Mesodermal cell (in vitro differentiated cells): ENCODE measurements around the gene PSTPIP1.

Experiments used
- H3K27ac ChIP-seq: 2 replicates; pipeline ENCODE4 v1.7.0; 2013; ENCODE audit warnings: mild to moderate bottlenecking, low read depth, low read length, moderate library complexity; ENCODE audit not compliant: severe bottlenecking
- H3K36me3 ChIP-seq: 2 replicates; pipeline ENCODE4 v1.7.1; 2013; ENCODE audit warnings: mild to moderate bottlenecking, low read length, moderate library complexity; ENCODE audit not compliant: control insufficient read depth, insufficient read depth
- H3K4me1 ChIP-seq: one replicate; pipeline ENCODE4 v1.7.1; 2013; ENCODE audit warnings: mild to moderate bottlenecking, low read length; ENCODE audit not compliant: insufficient read depth, control insufficient read depth, poor library complexity, severe bottlenecking
- H3K4me3 ChIP-seq: 2 replicates; pipeline ENCODE4 v1.7.0; 2013; ENCODE audit warnings: low read length, control low read depth, mild to moderate bottlenecking; ENCODE audit not compliant: insufficient read depth, poor library complexity, severe bottlenecking; ENCODE audit errors: extremely low read depth
- H3K9me3 ChIP-seq: 2 replicates; pipeline ENCODE4 v1.7.1; 2013; ENCODE audit warnings: mild to moderate bottlenecking, low read length, moderate library complexity; ENCODE audit not compliant: control insufficient read depth
- WGBS, 2 experiments: methylation state at CpG; one replicate each; pipeline ENCODE4 v1.1.5; 2013; ENCODE audit warnings: missing lambda C conversion rate in 2 of 2; ENCODE audit not compliant: insufficient coverage in 2 of 2; 5-methylcytosine and 5-hydroxymethylcytosine counted together

The PSTPIP1 gene

DNA sequence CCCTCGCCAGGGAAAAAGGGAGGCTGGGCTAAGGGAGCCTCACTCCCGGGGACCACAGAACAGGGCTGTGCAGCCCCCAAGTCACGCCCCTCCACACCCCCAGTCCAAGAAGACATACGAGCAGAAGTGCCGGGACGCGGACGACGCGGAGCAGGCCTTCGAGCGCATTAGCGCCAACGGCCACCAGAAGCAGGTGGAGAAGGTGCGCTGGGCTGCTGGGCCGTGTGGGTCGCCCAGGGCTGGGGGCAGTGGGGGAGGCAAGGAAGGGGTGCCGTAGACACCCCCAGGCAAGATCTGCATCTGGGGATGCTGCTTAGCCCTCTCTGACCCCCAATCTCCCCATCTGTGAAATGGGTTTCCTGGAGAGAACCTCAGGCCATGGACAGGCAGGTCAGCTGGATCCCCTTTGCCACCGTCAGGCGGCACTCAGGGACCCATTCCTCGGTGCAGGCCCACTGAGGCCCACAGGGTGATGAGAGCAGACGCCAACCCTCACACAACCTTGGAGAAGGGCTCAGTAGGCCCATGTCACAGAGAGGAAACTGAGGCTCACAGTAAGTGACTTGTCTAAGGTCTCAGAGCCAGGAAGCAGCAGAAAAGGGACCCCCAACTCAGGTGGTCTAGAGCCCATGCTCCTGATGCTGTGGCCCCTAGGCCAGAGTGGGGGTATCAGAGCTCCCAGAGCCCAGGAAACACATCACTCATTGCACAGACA is 33.7 kb downstream of the PSTPIP1 start:
- H3K4me3 ChIP-seq, result no peak overlapping the region
- H3K36me3 ChIP-seq, result no peaks in the 10 kb centered on the region
- H3K27ac ChIP-seq, result no peak overlapping the region
- H3K4me1 ChIP-seq, result no peaks in the 10 kb centered on the region
- 94 to 95% methylated on average over 8 to 14 of the region's 22 CpGs for WGBS, 2 experiments
- H3K9me3 ChIP-seq, result no peaks in the 10 kb centered on the region

- H3K27ac ChIP-seq, result no peak overlapping the region
- H3K9me3 ChIP-seq, result no peaks in the 10 kb centered on the region
- no peak overlapping the region for H3K4me3 ChIP-seq
- H3K4me1 ChIP-seq, result no peaks in the 10 kb centered on the region
- H3K36me3 ChIP-seq, result no peaks in the 10 kb centered on the region
- 91 to 92% methylated on average over 19 to 21 of the region's 21 CpGs for WGBS, 2 experiments
Measured at GRCh38 chr15:77029166-77030047, 34.5 kb downstream of the PSTPIP1 start.

- H3K9me3 ChIP-seq, result no peaks in the 10 kb centered on the region
- WGBS, 2 experiments, result 81% methylated on average over 21 to 22 of the region's 22 CpGs
- H3K4me3 ChIP-seq, result no peak overlapping the region
- H3K4me1 ChIP-seq, result no peaks in the 10 kb centered on the region
- no peaks in the 10 kb centered on the region for H3K36me3 ChIP-seq
- H3K27ac ChIP-seq, result no peak overlapping the region
Measured at GRCh38 chr15:77030048-77030927, 35.4 kb downstream of the PSTPIP1 start.

GRCh38 chr15:77030928-77031375 is 36.0 kb downstream of the PSTPIP1 start:
- H3K4me3 ChIP-seq, result no peak overlapping the region
- no peaks in the 10 kb centered on the region for H3K9me3 ChIP-seq
- H3K4me1 ChIP-seq, result no peaks in the 10 kb centered on the region
- no peak overlapping the region for H3K27ac ChIP-seq
- WGBS, 2 experiments, result 79 to 90% methylated on average over 2 to 8 of the region's 10 CpGs
- H3K36me3 ChIP-seq, result peaks cover under 1% of the 10 kb centered on the region

DNA sequence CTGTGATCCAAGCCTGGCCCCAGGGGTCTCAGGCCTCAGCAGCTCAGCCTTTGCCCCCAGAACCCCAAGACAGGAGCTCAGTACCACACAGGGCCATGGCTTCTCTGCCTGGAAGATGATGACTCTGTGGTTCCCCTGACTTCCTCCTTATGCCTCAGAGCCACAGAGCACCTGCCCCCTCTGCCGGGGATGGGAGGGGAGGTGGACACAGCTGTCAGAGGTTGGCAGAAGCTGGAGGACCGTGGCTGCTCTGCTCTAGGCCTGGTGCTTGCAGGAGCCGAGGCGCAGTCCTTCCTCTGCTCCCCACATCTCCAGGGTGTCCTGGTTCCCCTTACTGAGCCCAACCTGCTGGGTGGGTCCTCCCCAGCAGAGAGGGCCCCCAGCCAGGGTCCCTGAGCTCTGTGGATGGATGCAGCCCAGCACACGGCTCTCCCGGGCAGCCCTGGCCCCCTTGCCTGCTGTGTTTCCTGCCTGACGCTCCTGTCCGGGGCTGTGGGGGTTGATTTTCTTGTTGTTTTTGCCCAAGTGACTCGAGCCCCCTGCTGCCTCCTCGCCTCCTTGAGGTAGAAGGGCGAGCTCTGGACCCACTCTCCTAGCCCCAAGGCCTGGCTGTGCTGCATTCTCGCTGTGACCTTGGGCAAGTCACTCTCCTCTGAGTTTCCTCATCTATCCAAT is 36.6 kb downstream of the PSTPIP1 start:
- Histone ChIP-seq H3K36me3 (peaks cover 6% of the 10 kb centered on the region), H3K4me3 (no peak overlapping the region), H3K9me3 (no peaks in the 10 kb centered on the region), H3K4me1 (no peaks in the 10 kb centered on the region), H3K27ac (no peak overlapping the region)
- WGBS, 2 experiments, result 77 to 92% methylated on average over 5 to 8 of the region's 12 CpGs

DNA sequence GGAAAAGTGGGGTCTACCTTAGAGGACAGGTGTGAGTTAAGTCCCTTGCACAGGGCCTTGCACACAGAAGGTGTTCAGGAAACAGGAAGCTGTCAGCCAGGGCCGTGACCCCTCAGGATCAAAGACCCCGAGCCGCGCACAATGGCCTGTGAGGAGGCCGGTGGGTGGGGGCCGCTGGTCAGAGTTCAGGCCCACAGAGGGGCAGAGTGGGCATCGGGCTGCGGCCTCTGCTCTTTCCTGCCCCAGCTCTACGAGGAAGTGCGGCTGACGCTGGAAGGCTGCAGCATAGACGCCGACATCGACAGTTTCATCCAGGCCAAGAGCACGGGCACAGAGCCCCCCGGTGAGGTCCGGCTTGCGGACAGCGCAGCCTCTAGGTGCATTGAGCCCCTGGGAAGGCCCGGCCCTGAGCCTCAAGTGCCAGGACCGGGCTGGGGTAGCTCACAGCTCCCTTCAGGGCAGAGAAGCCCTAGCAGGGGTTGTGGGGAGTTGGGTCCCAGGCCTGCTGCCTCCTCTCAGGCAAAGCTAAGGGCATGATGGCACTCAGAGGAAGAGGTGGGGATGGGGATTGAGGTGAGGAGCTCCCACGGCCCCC is 37.2 kb downstream of the PSTPIP1 start:
- Histone ChIP-seq H3K9me3 (no peaks in the 10 kb centered on the region), H3K4me1 (no peaks in the 10 kb centered on the region), H3K4me3 (no peak overlapping the region), H3K27ac (no peak overlapping the region), H3K36me3 (peaks cover 12% of the 10 kb centered on the region)
- 86 to 88% methylated on average over 17 to 22 of the region's 22 CpGs for WGBS, 2 experiments

- Histone ChIP-seq H3K9me3 (no peaks in the 10 kb centered on the region), H3K36me3 (peaks cover 16% of the 10 kb centered on the region), H3K27ac (no peak overlapping the region), H3K4me3 (no peak overlapping the region), H3K4me1 (no peaks in the 10 kb centered on the region)
- WGBS, 2 experiments, result 94 to 95% methylated on average over 16 to 18 of the region's 18 CpGs
Measured at GRCh38 chr15:77032647-77033416, 37.9 kb downstream of the PSTPIP1 start.

DNA sequence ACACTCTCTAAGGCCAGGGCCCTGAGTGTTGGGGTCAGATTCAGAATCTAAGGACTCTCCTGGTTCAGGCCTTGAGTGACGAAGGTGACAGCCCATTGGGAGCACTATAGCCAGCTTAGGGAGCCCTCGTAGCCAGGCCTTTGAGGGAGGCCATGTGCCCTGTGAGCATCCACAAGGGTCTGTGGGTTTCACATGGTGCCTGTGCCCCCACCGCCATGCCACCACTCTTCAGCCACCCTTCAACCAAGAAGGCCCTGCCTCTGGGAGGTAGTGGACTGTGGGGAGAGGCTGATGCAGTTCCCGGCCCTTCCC is 38.4 kb downstream of the PSTPIP1 start:
- 80 to 93% methylated on average over 3 of the region's 4 CpGs for WGBS, 2 experiments
- Histone ChIP-seq H3K27ac (no peak overlapping the region), H3K9me3 (no peaks in the 10 kb centered on the region), H3K4me1 (no peaks in the 10 kb centered on the region), H3K4me3 (no peak overlapping the region), H3K36me3 (peaks cover 16% of the 10 kb centered on the region)

- Histone ChIP-seq H3K27ac (no peak overlapping the region), H3K9me3 (no peaks in the 10 kb centered on the region), H3K4me3 (no peak overlapping the region), H3K4me1 (no peaks in the 10 kb centered on the region), H3K36me3 (peaks cover 16% of the 10 kb centered on the region)
- WGBS, 2 experiments, result 82 to 86% methylated on average over 11 of the region's 13 CpGs
Measured at GRCh38 chr15:77033729-77034671, 39.1 kb downstream of the PSTPIP1 start.
